HG02759 (cell line): ENCODE measurements around the gene ZNF557.

Source experiments
- ATAC-seq: cut with Tn5 transposase; IDR thresholded peaks from one replicate; pipeline ENCODE4 v1.9.1; 2021; ENCODE audit warnings: mild to moderate bottlenecking, moderate library complexity; ENCODE audit not compliant: unreplicated experiment

ZNF557 gene

DNA sequence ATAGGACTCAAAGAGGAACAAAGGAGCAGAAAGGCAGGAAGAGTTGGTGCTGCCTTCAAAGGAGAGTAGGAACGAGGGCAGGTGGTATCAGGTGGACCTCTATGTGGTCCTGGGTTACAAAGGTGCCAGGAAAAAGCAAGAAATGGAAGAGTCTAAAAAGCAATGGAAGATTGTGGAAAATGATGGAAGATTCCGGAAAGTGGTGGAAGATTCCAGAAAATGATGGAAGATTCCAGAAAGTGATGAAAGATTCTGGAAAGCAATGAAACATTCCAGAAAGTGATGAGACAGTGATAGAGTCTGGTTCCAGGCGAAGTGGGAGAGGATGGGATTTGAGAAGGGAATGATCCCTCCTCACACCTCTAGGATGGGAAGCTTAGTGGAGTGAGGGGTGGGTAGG lies 55.3 kb downstream of the ZNF557 start:
- ATAC-seq, result no peak

GRCh38 chr19:7125221-7125620 lies 55.7 kb downstream of the ZNF557 start:
- no peak for ATAC-seq

DNA sequence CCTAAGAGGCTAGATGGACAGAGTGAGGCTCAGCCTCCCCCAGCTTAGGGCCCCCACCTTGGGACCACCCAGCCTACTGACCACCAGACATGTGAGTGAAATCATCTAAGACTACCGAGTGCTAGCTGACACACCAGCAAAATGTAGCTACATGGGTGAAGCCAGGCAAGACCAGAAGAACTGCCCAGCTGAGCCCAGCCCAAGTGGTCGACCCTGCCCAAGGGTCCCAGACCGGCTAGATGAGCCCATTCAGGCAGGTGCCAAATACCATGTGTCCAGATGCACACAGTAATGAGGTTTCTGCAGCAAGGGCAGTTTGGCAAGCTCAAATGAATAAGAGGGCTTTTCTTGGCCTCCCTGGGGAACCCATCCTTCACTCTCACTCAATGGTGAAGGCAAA lies 56.6 kb downstream of the ZNF557 start:
- ATAC-seq, result no peak

DNA sequence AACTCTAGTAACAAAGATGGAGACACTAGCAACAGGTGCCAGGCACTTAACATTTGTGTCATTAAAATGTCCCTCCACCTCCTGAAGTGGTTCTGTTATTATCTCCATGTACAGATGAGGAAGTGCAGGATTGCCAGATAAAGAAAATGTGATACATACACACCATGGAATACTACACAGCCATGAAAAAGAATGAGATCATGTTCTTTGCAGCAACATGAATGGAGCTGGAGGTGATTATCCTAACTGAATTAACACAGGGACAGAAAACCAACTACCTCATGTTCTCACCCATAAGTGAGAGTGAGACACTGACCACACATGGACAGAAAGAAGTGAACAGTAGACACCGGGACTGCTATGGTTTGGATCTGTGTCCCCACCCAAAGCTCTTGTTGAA lies 60.5 kb downstream of the ZNF557 start:
- no peak for ATAC-seq

GRCh38 chr19:7132054-7132453 lies 62.6 kb downstream of the ZNF557 start:
- no peak for ATAC-seq

GRCh38 chr19:7137120-7137519 lies 67.6 kb downstream of the ZNF557 start:
- no peak for ATAC-seq
